CD14-positive monocyte (primary cell): ENCODE measurements around the gene DNAH2. TPM values are rescaled to one million over a fixed set of nuclear protein-coding genes. Genes with fewer than 3 reads are reported as not detected.

Experiments used
- DNase-seq, 3 donors: peaks; one replicate each; pipeline ENCODE4 v3.0.0-alpha.2; 2011 to 2022
- H2AFZ ChIP-seq: 2 replicates; pipeline ENCODE4 v1.6.0; 2012; ENCODE audit warnings: mild to moderate bottlenecking, low read depth, low read length, inconsistent platforms; ENCODE audit not compliant: insufficient read depth, poor library complexity, severe bottlenecking
- H3K27ac ChIP-seq, 2 donors: 1 replicate in 1 of 2; 2 replicates in 1 of 2; pipeline ENCODE4 v1.5.1; 2012 to 2013; ENCODE audit warnings: low read length in 2 of 2, control low read depth in 1 of 2, inconsistent platforms in 1 of 2, low read depth in 1 of 2, mild to moderate bottlenecking in 1 of 2
- H3K27me3 ChIP-seq, 2 donors: one replicate each; pipeline versions ENCODE4 v1.6.0 to v1.6.1; 2011 to 2013; ENCODE audit warnings: low read length in 2 of 2; ENCODE audit not compliant: control insufficient read depth in 2 of 2, insufficient read depth in 2 of 2
- H3K36me3 ChIP-seq, 2 donors: replicated peaks in 1 of 2; 1 replicate in 1 of 2; 2 replicates in 1 of 2; pipeline versions ENCODE4 v1.5.1 to v1.6.1; 2012 to 2013; ENCODE audit warnings: low read length in 2 of 2, control low read depth in 1 of 2, inconsistent platforms in 1 of 2, mild to moderate bottlenecking in 1 of 2; ENCODE audit not compliant: insufficient read depth in 2 of 2, control insufficient read depth in 1 of 2
- H3K4me1 ChIP-seq, 2 donors: 1 replicate in 1 of 2; 2 replicates in 1 of 2; pipeline versions ENCODE4 v1.5.1 to v1.6.1; 2012 to 2013; ENCODE audit warnings: low read length in 2 of 2, control low read depth in 1 of 2, inconsistent platforms in 1 of 2, mild to moderate bottlenecking in 1 of 2, moderate library complexity in 1 of 2; ENCODE audit not compliant: insufficient read depth in 2 of 2, control insufficient read depth in 1 of 2
- H3K4me2 ChIP-seq: replicated peaks from 2 replicates; pipeline ENCODE3; 2012; ENCODE audit warnings: low read length, moderate library complexity, mild to moderate bottlenecking; ENCODE audit not compliant: poor library complexity, severe bottlenecking; ENCODE audit errors: extremely low read depth
- H3K4me3 ChIP-seq, 3 experiments: fragments of 200-600 bp in 1 of 3; sonication (generic) in 1 of 3; replicated peaks in 1 of 3; 1 replicate in 2 of 3; 2 replicates in 1 of 3; pipeline ENCODE4 v1.5.1; 2011 to 2013; ENCODE audit warnings: low read length in 3 of 3, mild to moderate bottlenecking in 3 of 3, control low read depth in 2 of 3, low read depth in 2 of 3, inconsistent platforms in 1 of 3, moderate library complexity in 1 of 3
- H3K79me2 ChIP-seq: 2 replicates; pipeline ENCODE4 v1.6.0; 2012; ENCODE audit warnings: mild to moderate bottlenecking, control low read depth, inconsistent platforms, low read length, moderate library complexity; ENCODE audit not compliant: insufficient read depth
- H3K9ac ChIP-seq: 2 replicates; pipeline ENCODE4 v1.6.0; 2017; ENCODE audit warnings: low read length, mild to moderate bottlenecking; ENCODE audit not compliant: insufficient read depth, poor library complexity, severe bottlenecking
- H3K9me3 ChIP-seq, 2 donors: replicated peaks in 1 of 2; 1 replicate in 1 of 2; 2 replicates in 1 of 2; pipeline versions ENCODE4 v1.5.1 to v1.6.1; 2012 to 2013; ENCODE audit warnings: low read length in 2 of 2, control low read depth in 1 of 2; ENCODE audit not compliant: control insufficient read depth in 1 of 2, insufficient read depth in 1 of 2
- H4K20me1 ChIP-seq: 2 replicates; pipeline ENCODE4 v1.6.0; 2012; ENCODE audit warnings: mild to moderate bottlenecking, low read length, control low read depth, moderate library complexity; ENCODE audit not compliant: insufficient read depth
- H3K27ac Mint-ChIP-seq, 7 donors: one replicate each; pipeline ENCODE4 v1.8.0; 2020; ENCODE audit warnings: mild to moderate bottlenecking in 7 of 7, mixed read lengths in 7 of 7, moderate library complexity in 6 of 7, inconsistent platforms in 2 of 7
- H3K27me3 Mint-ChIP-seq, 3 donors: one replicate each; pipeline ENCODE4 v1.8.0; 2021 to 2022; ENCODE audit warnings: low read depth in 3 of 3, mild to moderate bottlenecking in 3 of 3, mixed read lengths in 3 of 3, moderate library complexity in 3 of 3, inconsistent platforms in 1 of 3
- H3K36me3 Mint-ChIP-seq, 2 donors: one replicate each; pipeline ENCODE4 v1.8.0; 2020; ENCODE audit warnings: mixed read lengths in 2 of 2, inconsistent platforms in 1 of 2, mild to moderate bottlenecking in 1 of 2
- H3K4me1 Mint-ChIP-seq: one replicate; pipeline ENCODE4 v1.8.0; 2020; ENCODE audit warnings: mild to moderate bottlenecking, mixed read lengths
- H3K4me3 Mint-ChIP-seq, 2 donors: one replicate each; pipeline ENCODE4 v1.8.0; 2020; ENCODE audit warnings: mild to moderate bottlenecking in 2 of 2, mixed read lengths in 2 of 2, moderate library complexity in 1 of 2
- H3K9me3 Mint-ChIP-seq, 7 donors: one replicate each; pipeline ENCODE4 v1.8.0; 2020 to 2022; ENCODE audit warnings: mixed read lengths in 7 of 7, mild to moderate bottlenecking in 6 of 7, moderate library complexity in 6 of 7, inconsistent platforms in 2 of 7
- CTCF ChIP-seq: fragments of 200-600 bp; IDR thresholded peaks from one replicate; pipeline ENCODE4 v1.8.0; 2022; ENCODE audit warnings: antibody characterized with exemption, mild to moderate bottlenecking
- WGBS: methylation state at CpG from one replicate; pipeline ENCODE4 v1.1.5; 2013; ENCODE audit warnings: missing lambda C conversion rate; ENCODE audit not compliant: insufficient coverage; 5-methylcytosine and 5-hydroxymethylcytosine counted together
- intact Hi-C, 2 donors: fragments of 100-400 bp; cut with micrococcal nuclease; formaldehyde crosslinking; loops; one replicate each; pipeline versions ENCODE4 v1.15.0 to v1.15.1; 2023
- polyA plus RNA-seq, 3 donors: library from polyadenylated mRNA; depleted of rRNA in 1 of 3; unstranded in 2 of 3; stranded (reverse) in 1 of 3; fragments of 300-500 nt in 2 of 3; fragments of >200 nt in 1 of 3; fragmentation: Illumina TruSeq in 2 of 3; gene quantifications; 1 replicate in 2 of 3; 2 replicates in 1 of 3; pipeline ENCODE4 v1.2.3, GENCODE V29; 2012 to 2021

DNAH2 gene
- polyA plus RNA-seq, 3 donors, result 0.03 to 0.15 TPM; not detected in 1

GRCh38 chr17:7767004-7767403, 49.5 kb downstream of the DNAH2 start:
- H4K20me1 ChIP-seq, result no peaks in the 10 kb centered on the region
- no peak overlapping the region for H3K27ac Mint-ChIP-seq
- H3K36me3 Mint-ChIP-seq, result no peaks in the 10 kb centered on the region
- peaks cover 2 to 6% (median 4%) of the 10 kb centered on the region in 3 donors for H3K27me3 Mint-ChIP-seq
- H3K79me2 ChIP-seq, result no peaks in the 10 kb centered on the region
- H2AFZ ChIP-seq, result no peak overlapping the region
- H3K4me1 Mint-ChIP-seq, result no peaks in the 10 kb centered on the region
- no peaks in the 10 kb centered on the region for H3K36me3 ChIP-seq
- H3K4me3 Mint-ChIP-seq, result no peak overlapping the region
- H3K4me1 ChIP-seq, result no peaks in the 10 kb centered on the region
- peaks cover 0 to 5% (median 0%) of the 10 kb centered on the region in 7 donors for H3K9me3 Mint-ChIP-seq
- H3K27ac ChIP-seq, result no peak overlapping the region
- WGBS, result no CpG with 5 or more reads among the region's 10 CpGs
- H3K9ac ChIP-seq, result no peak overlapping the region
- intact Hi-C loops, result loop anchor here in 1 of 2 donors (5.0 kb wide), 1 partner anchor 700 kb away; no protein-coding TSS in a partner anchor
- no peaks in the 10 kb centered on the region for H3K9me3 ChIP-seq
- no peak overlapping the region for H3K4me3 ChIP-seq
- no peaks in the 10 kb centered on the region for H3K27me3 ChIP-seq
- no peak for TF ChIP-seq CTCF
- H3K4me2 ChIP-seq, result no peak overlapping the region
- DNase-seq, result no peak

- Mint-ChIP-seq H3K4me1 (no peaks in the 10 kb centered on the region), H3K27me3 (peaks cover 2 to 6% (median 4%) of the 10 kb centered on the region in 3 donors), H3K9me3 (peaks cover 0 to 2% (median 0%) of the 10 kb centered on the region in 7 donors), H3K36me3 (no peaks in the 10 kb centered on the region), H3K4me3 (no peak overlapping the region), H3K27ac (no peak overlapping the region)
- H2AFZ ChIP-seq, result no peak overlapping the region
- intact Hi-C loops, result loop anchor here in 1 of 2 donors (5.0 kb wide), 1 partner anchor 700 kb away; no protein-coding TSS in a partner anchor
- H3K79me2 ChIP-seq, result no peaks in the 10 kb centered on the region
- H4K20me1 ChIP-seq, result no peaks in the 10 kb centered on the region
- no peak for TF ChIP-seq CTCF
- no peak overlapping the region for H3K27ac ChIP-seq
- H3K4me2 ChIP-seq, result no peak overlapping the region
- H3K9ac ChIP-seq, result no peak overlapping the region
- no peaks in the 10 kb centered on the region for H3K36me3 ChIP-seq
- 87% methylated on average over 15 of the region's 17 CpGs for WGBS
- no peaks in the 10 kb centered on the region for H3K9me3 ChIP-seq
- DNase-seq, result no peak
- no peaks in the 10 kb centered on the region for H3K4me1 ChIP-seq
- no peak overlapping the region for H3K4me3 ChIP-seq
- no peaks in the 10 kb centered on the region for H3K27me3 ChIP-seq
Measured at GRCh38 chr17:7767405-7768021, 50.0 kb downstream of the DNAH2 start.
